GM23338 (cell line): ENCODE measurements around the gene CAPZB. TPM values are rescaled to one million over a fixed set of nuclear protein-coding genes. Genes with fewer than 3 reads are reported as not detected.

ENCODE experiments used
- ATAC-seq: fragments of 200-7000 bp; cut with Tn5 transposase; 3 replicates; pipeline ENCODE4 v1.9.1; 2020
- DNase-seq: peaks from one replicate; pipeline ENCODE4 v3.0.0-alpha.2; 2015; ENCODE audit warnings: low spot score
- H2AFZ ChIP-seq: fragments of 200-600 bp; sonication (generic); 2 replicates; pipeline ENCODE4 v1.8.0; 2016; ENCODE audit warnings: antibody characterized with exemption, mild to moderate bottlenecking, moderate library complexity
- H3F3A ChIP-seq: fragments of 200-600 bp; sonication (generic); replicated peaks from 2 replicates; pipeline ENCODE4 v1.8.0; 2017; ENCODE audit warnings: antibody characterized with exemption, mixed run types, low read depth
- H3K27ac ChIP-seq: fragments of 200-600 bp; sonication (generic); 2 replicates; pipeline ENCODE4 v1.6.1; 2016; ENCODE audit warnings: low read depth
- H3K27me3 ChIP-seq: fragments of 200-600 bp; sonication (generic); 2 replicates; pipeline ENCODE4 v1.8.0; 2016; ENCODE audit warnings: mild to moderate bottlenecking, mixed run types, moderate library complexity; ENCODE audit not compliant: insufficient read depth
- H3K36me3 ChIP-seq: fragments of 200-600 bp; sonication (generic); 2 replicates; pipeline ENCODE4 v1.8.0; 2016; ENCODE audit warnings: mild to moderate bottlenecking; ENCODE audit not compliant: insufficient read depth
- H3K4me1 ChIP-seq: fragments of 200-600 bp; sonication (generic); 2 replicates; pipeline ENCODE4 v1.8.0; 2016; ENCODE audit warnings: mild to moderate bottlenecking, moderate library complexity; ENCODE audit not compliant: insufficient read depth
- H3K4me2 ChIP-seq: fragments of 200-600 bp; sonication (generic); 2 replicates; pipeline ENCODE4 v1.7.1; 2017; ENCODE audit warnings: mixed run types
- H3K4me3 ChIP-seq: fragments of 200-600 bp; sonication (generic); 2 replicates; pipeline ENCODE4 v1.6.1; 2016; ENCODE audit warnings: mixed run types
- H3K79me2 ChIP-seq: fragments of 200-600 bp; sonication (generic); replicated peaks from 2 replicates; pipeline ENCODE4 v1.8.0; 2017; ENCODE audit warnings: mild to moderate bottlenecking; ENCODE audit not compliant: insufficient read depth
- H3K9me2 ChIP-seq: fragments of 200-600 bp; sonication (generic); 2 replicates; pipeline ENCODE4 v1.8.0; 2017; ENCODE audit not compliant: insufficient read depth
- H4K20me1 ChIP-seq: fragments of 200-600 bp; sonication (generic); replicated peaks from 2 replicates; pipeline ENCODE4 v1.8.0; 2017; ENCODE audit warnings: mild to moderate bottlenecking; ENCODE audit not compliant: insufficient read depth
- H3K27ac Mint-ChIP-seq: 2 replicates; pipeline ENCODE4 v1.8.0; 2020; ENCODE audit warnings: inconsistent platforms, mild to moderate bottlenecking, moderate library complexity, mixed read lengths
- H3K27me3 Mint-ChIP-seq: 3 replicates; pipeline ENCODE4 v1.8.0; 2022; ENCODE audit warnings: low read depth, mild to moderate bottlenecking, moderate library complexity, mixed read lengths, inconsistent platforms; ENCODE audit not compliant: insufficient read depth, poor library complexity
- H3K36me3 Mint-ChIP-seq: 3 replicates; pipeline ENCODE4 v1.8.0; 2021; ENCODE audit warnings: low read depth, mild to moderate bottlenecking, inconsistent platforms, moderate library complexity, mixed read lengths
- H3K4me1 Mint-ChIP-seq: 3 replicates; pipeline ENCODE4 v1.8.0; 2020; ENCODE audit warnings: mild to moderate bottlenecking, inconsistent platforms, mixed read lengths
- H3K4me3 Mint-ChIP-seq: 3 replicates; pipeline ENCODE4 v1.8.0; 2021; ENCODE audit warnings: moderate library complexity, mild to moderate bottlenecking, inconsistent platforms, mixed read lengths
- H3K9me3 Mint-ChIP-seq: 3 replicates; pipeline ENCODE4 v1.8.0; 2020; ENCODE audit warnings: moderate library complexity, mild to moderate bottlenecking, inconsistent platforms, mixed read lengths
- CTCF ChIP-seq, 2 experiments: fragments of 200-600 bp in 1 of 2; sonication (generic) in 1 of 2; conservative IDR thresholded peaks; 2 replicates each; pipeline versions ENCODE4 v1.5.1 to v1.6.1; 2016 to 2017; ENCODE audit warnings: antibody characterized with exemption in 2 of 2, low read depth in 2 of 2, mild to moderate bottlenecking in 2 of 2, moderate library complexity in 1 of 2
- JUNB ChIP-seq: IDR thresholded peaks from one replicate; pipeline ENCODE4 v1.6.1; 2016; ENCODE audit warnings: antibody characterized with exemption; ENCODE audit not compliant: unreplicated experiment
- POLR2AphosphoS5 ChIP-seq: IDR thresholded peaks from 2 replicates; pipeline ENCODE4 v1.6.1; 2016; ENCODE audit warnings: antibody characterized with exemption, low read depth
- STAT1 ChIP-seq: IDR thresholded peaks from one replicate; pipeline ENCODE4 v1.6.1; 2016; ENCODE audit warnings: antibody characterized with exemption; ENCODE audit not compliant: unreplicated experiment
- ZNF114 ChIP-seq: fragments of 250-450 bp; sonication (Bioruptor Pico); IDR thresholded peaks from 2 replicates; pipeline ENCODE4 v1.5.0; 2020; ENCODE audit warnings: mild to moderate bottlenecking, moderate library complexity
- ZNF331 ChIP-seq: fragments of 250-450 bp; sonication (Bioruptor Pico); IDR thresholded peaks from 2 replicates; pipeline ENCODE4 v1.5.0; 2020; ENCODE audit warnings: low read depth, mild to moderate bottlenecking, moderate library complexity
- polyA plus RNA-seq: library from polyadenylated mRNA; unstranded; fragments of >200 nt; fragmentation: Nextera tagmentation; extraction: Ambion mirVana; gene quantifications from 2 replicates; pipeline ENCODE4 v1.2.1, GENCODE V29; 2016
- total RNA-seq: library from RNA; depleted of rRNA; stranded (reverse); fragments of >200 nt; shearing (Covaris generic); gene quantifications from 2 replicates; pipeline ENCODE4 v1.2.3, GENCODE V29; 2014

The CAPZB gene
- total and polyA plus RNA-seq, 2 experiments from 2014 or later: 195 to 348 TPM

GRCh38 chr1:19484798-19485361, 459 bp downstream of the CAPZB start:
- H3K27ac Mint-ChIP-seq: peak overlapping the region; percentile 96
- H3K36me3 ChIP-seq: no peaks in the 10 kb centered on the region
- H4K20me1 ChIP-seq: peaks cover 22% of the 10 kb centered on the region
- H3K4me1 Mint-ChIP-seq: peaks cover 52% of the 10 kb centered on the region
- peak overlapping the region; percentile 95 for H3K4me3 Mint-ChIP-seq
- H3F3A ChIP-seq: peaks cover 21% of the 10 kb centered on the region
- no peak for TF ChIP-seq CTCF (conservative IDR thresholded peaks at IDR 0.05; ENCODE audit: low read depth in 2 of 2)
- peak; percentile 13; the same call in 1 of the 2 replicates for TF ChIP-seq POLR2AphosphoS5
- H3K9me2 ChIP-seq: no peaks in the 10 kb centered on the region
- ATAC-seq: peak; percentile 15
- peak overlapping the region; percentile 97 for H3K4me3 ChIP-seq
- peaks cover 28% of the 10 kb centered on the region for H3K27me3 Mint-ChIP-seq
- H3K36me3 Mint-ChIP-seq: peaks cover 18% of the 10 kb centered on the region
- peaks cover 60% of the 10 kb centered on the region for H3K79me2 ChIP-seq
- no peaks in the 10 kb centered on the region for H3K27me3 ChIP-seq
- peak overlapping the region; percentile 93 for H3K4me2 ChIP-seq
- peak overlapping the region; percentile 93 for H3K27ac ChIP-seq
- DNase-seq: peak; percentile 61
- H3K4me1 ChIP-seq: peaks cover 56% of the 10 kb centered on the region
- H3K9me3 Mint-ChIP-seq: no peaks in the 10 kb centered on the region
- H2AFZ ChIP-seq: no peak overlapping the region

- peaks cover 65% of the 10 kb centered on the region for H3K79me2 ChIP-seq
- H4K20me1 ChIP-seq: peaks cover 28% of the 10 kb centered on the region
- peak overlapping the region; percentile 93 for H3K4me2 ChIP-seq
- H3K36me3 ChIP-seq: no peaks in the 10 kb centered on the region
- peaks cover 21% of the 10 kb centered on the region for H3F3A ChIP-seq
- no peaks in the 10 kb centered on the region for H3K27me3 ChIP-seq
- peak overlapping the region; percentile 93 for H3K27ac ChIP-seq
- Mint-ChIP-seq H3K36me3 (peaks cover 21% of the 10 kb centered on the region), H3K27ac (peak overlapping the region; percentile 96), H3K4me1 (peaks cover 57% of the 10 kb centered on the region), H3K4me3 (peak overlapping the region; percentile 95), H3K27me3 (peaks cover 28% of the 10 kb centered on the region), H3K9me3 (no peaks in the 10 kb centered on the region)
- no peak overlapping the region for H2AFZ ChIP-seq
- peak; percentile 9 for ATAC-seq
- peak; percentile 48 for DNase-seq
- no peaks in the 10 kb centered on the region for H3K9me2 ChIP-seq
- TF ChIP-seq ZNF114 (no peak), JUNB (no peak), POLR2AphosphoS5 (peak; percentile 24; the same call in 1 of the 2 replicates)
- H3K4me3 ChIP-seq: peak overlapping the region; percentile 97
- peaks cover 61% of the 10 kb centered on the region for H3K4me1 ChIP-seq
These were observed 971 bp downstream of the CAPZB start for GRCh38 chr1:19484338-19484797.

DNA sequence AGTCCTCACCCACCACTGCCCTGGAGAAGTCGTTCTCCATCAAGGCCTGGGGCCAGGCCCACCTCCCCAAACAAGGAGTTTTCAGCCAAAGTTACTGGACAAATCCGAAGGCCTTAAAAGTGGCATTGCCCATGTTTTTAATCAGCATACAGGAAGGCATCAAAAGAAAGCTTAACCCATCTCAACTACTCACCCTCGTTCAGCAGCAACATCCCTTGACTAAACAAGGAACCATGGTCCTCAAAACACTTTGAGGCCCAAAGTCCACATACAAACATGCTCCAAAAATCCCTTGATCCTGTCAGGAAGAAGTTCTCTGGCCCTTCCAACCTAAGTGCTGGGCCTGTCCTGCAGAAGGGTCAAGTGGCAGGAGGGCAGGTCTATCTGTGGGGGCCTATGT, 1.6 kb downstream of the CAPZB start:
- no peak for DNase-seq
- no peaks in the 10 kb centered on the region for H3K27me3 ChIP-seq
- no peak for ATAC-seq
- TF ChIP-seq CTCF (conservative IDR thresholded peaks at IDR 0.05; ENCODE audit: low read depth in 2 of 2) (no peak), STAT1 (no peak), ZNF331 (no peak)
- Mint-ChIP-seq H3K4me3 (peak overlapping the region; percentile 95), H3K27me3 (peaks cover 25% of the 10 kb centered on the region), H3K9me3 (no peaks in the 10 kb centered on the region), H3K4me1 (peaks cover 62% of the 10 kb centered on the region), H3K27ac (peak overlapping the region; percentile 36; the same call in 1 of the 2 replicates), H3K36me3 (peaks cover 24% of the 10 kb centered on the region)
- H3K9me2 ChIP-seq: no peaks in the 10 kb centered on the region
- peaks cover 72% of the 10 kb centered on the region for H3K79me2 ChIP-seq
- H2AFZ ChIP-seq: no peak overlapping the region
- peaks cover 20% of the 10 kb centered on the region for H3F3A ChIP-seq
- peaks cover 34% of the 10 kb centered on the region for H4K20me1 ChIP-seq
- no peaks in the 10 kb centered on the region for H3K36me3 ChIP-seq
- H3K4me3 ChIP-seq: peak overlapping the region; percentile 97
- H3K4me2 ChIP-seq: peak overlapping the region; percentile 93
- H3K27ac ChIP-seq: no peak overlapping the region
- H3K4me1 ChIP-seq: peaks cover 67% of the 10 kb centered on the region
